GM19099 (cell line): ENCODE data around the gene LMBR1L.

ENCODE experiments used
- POLR2A ChIP-seq: IDR thresholded peaks from 3 replicates; pipeline ENCODE4 v1.6.1; 2011; ENCODE audit warnings: low read depth; ENCODE audit not compliant: insufficient read length; ENCODE audit errors: extremely low read depth

Gene LMBR1L

GRCh38 chr12:49054524-49054923, 56.1 kb downstream of the LMBR1L start:
- no peak for TF ChIP-seq POLR2A

GRCh38 chr12:49054096-49054495, 56.6 kb downstream of the LMBR1L start:
- no peak for TF ChIP-seq POLR2A

- no peak for TF ChIP-seq POLR2A
These were observed 58.0 kb downstream of the LMBR1L start for GRCh38 chr12:49052451-49053208.

GRCh38 chr12:49051777-49052438, 58.7 kb downstream of the LMBR1L start:
- TF ChIP-seq POLR2A: no peak

GRCh38 chr12:49051373-49051764, 59.3 kb downstream of the LMBR1L start:
- TF ChIP-seq POLR2A: no peak

- TF ChIP-seq POLR2A: no peak
These were observed 59.9 kb downstream of the LMBR1L start for GRCh38 chr12:49050507-49051372.

GRCh38 chr12:49049566-49050224, 61.0 kb downstream of the LMBR1L start:
- no peak for TF ChIP-seq POLR2A

GRCh38 chr12:49048953-49049352, 61.7 kb downstream of the LMBR1L start:
- no peak for TF ChIP-seq POLR2A
